ENCODE data around the gene ARG2. TPM values are rescaled to one million over a fixed set of nuclear protein-coding genes. Genes with fewer than 3 reads are reported as not detected.

ARG2 gene
- total RNA-seq, 1 experiment from 2014 or later = 35.2 TPM

DNA sequence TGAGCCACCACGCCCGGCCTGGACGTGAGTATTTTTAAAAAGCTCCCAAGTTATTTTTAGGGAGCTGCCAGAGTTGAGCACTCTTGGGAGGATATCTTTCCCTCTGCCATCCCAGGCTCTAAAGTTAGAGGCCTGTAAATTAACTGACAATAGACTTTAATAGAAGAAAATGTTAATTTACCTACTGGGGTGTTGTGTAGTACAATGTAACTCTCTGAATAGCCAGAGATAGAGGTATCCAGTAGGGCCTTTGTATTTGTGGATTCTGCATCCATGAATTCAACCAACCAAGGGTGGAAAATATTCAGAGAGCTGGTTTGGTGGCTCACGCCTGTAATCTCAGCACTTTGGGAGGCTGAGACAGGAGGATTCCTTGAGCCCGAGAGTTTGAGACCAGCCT lies 12.1 kb upstream of the ARG2 start:
- Histone ChIP-seq H2BK120ac (ENCODE audit: low read depth, low read length, poor library complexity, severe bottlenecking) (no peak overlapping the region), H3K23ac (ENCODE audit: insufficient read length, low read depth, low read length) (no peak overlapping the region)
- H3K27me3 Mint-ChIP-seq (ENCODE audit: low read depth) = peaks cover 97% of the 10 kb centered on the region

More for the DNA sequence above, 12.1 kb upstream of the ARG2 start:
- H4K91ac ChIP-seq (ENCODE audit: insufficient read length, low read depth, low read length) = no peak overlapping the region
- H3K9ac ChIP-seq (ENCODE audit: extremely low read depth, insufficient read length, low read length) = no peak overlapping the region
- Mint-ChIP-seq H3K4me3 (no peak overlapping the region; a peak in 1 of 5 replicates), H3K4me1 (peaks cover 15 to 27% of the 10 kb centered on the region in 2 experiments), H3K36me3 (ENCODE audit: insufficient read depth in 1 of 3, low read depth in 3 of 3) (no peaks in the 10 kb centered on the region), H3K27ac (no peak overlapping the region), H3K9me3 (no peaks in the 10 kb centered on the region; a peak in 1 of 5 replicates)
- H4K20me1 ChIP-seq (ENCODE audit: control insufficient read depth, insufficient read depth, insufficient read length) = no peaks in the 10 kb centered on the region
- H2BK20ac ChIP-seq (ENCODE audit: low read depth, low read length, poor library complexity, severe bottlenecking) = no peak overlapping the region
- no peak overlapping the region for H2AFZ ChIP-seq (ENCODE audit: low read length)
- peaks cover 49% of the 10 kb centered on the region for H3K27me3 ChIP-seq (ENCODE audit: insufficient read depth, low read length)
- H3K14ac ChIP-seq (ENCODE audit: insufficient read depth, low read length) = no peak overlapping the region
- no peak for DNase-seq
- H3K27ac ChIP-seq (ENCODE audit: insufficient read length, low read depth, low read length) = no peak overlapping the region
- WGBS (ENCODE audit: extremely low coverage, insufficient read length, low lambda C conversion rate) = no CpG with 5 or more reads among the region's 5 CpGs
- H3K56ac ChIP-seq (ENCODE audit: insufficient read length, low read depth, low read length) = no peak overlapping the region
- no peak overlapping the region for H2BK5ac ChIP-seq (ENCODE audit: insufficient read length, low read length)
- H3K79me1 ChIP-seq (ENCODE audit: insufficient read depth, low read depth, low read length, poor library complexity, severe bottlenecking) = no peaks in the 10 kb centered on the region
- no peaks in the 10 kb centered on the region for H3K9me3 ChIP-seq (ENCODE audit: control insufficient read depth, low read depth, low read length)
- no peak overlapping the region for H3K4me2 ChIP-seq (ENCODE audit: insufficient read depth, insufficient read length, low read length)
- no peak overlapping the region for H2AK5ac ChIP-seq (ENCODE audit: insufficient read length, low read length)
- H2BK12ac ChIP-seq (ENCODE audit: insufficient read length, low read depth, low read length) = no peak overlapping the region
- H3K18ac ChIP-seq (ENCODE audit: insufficient read length, low read depth, low read length) = no peak overlapping the region
- TF ChIP-seq, protein P1, sequence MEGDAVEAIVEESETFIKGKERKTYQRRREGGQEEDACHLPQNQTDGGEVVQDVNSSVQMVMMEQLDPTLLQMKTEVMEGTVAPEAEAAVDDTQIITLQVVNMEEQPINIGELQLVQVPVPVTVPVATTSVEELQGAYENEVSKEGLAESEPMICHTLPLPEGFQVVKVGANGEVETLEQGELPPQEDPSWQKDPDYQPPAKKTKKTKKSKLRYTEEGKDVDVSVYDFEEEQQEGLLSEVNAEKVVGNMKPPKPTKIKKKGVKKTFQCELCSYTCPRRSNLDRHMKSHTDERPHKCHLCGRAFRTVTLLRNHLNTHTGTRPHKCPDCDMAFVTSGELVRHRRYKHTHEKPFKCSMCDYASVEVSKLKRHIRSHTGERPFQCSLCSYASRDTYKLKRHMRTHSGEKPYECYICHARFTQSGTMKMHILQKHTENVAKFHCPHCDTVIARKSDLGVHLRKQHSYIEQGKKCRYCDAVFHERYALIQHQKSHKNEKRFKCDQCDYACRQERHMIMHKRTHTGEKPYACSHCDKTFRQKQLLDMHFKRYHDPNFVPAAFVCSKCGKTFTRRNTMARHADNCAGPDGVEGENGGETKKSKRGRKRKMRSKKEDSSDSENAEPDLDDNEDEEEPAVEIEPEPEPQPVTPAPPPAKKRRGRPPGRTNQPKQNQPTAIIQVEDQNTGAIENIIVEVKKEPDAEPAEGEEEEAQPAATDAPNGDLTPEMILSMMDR (conservative IDR thresholded peaks at IDR 0.05) = no peak
- no peaks in the 10 kb centered on the region for H3K79me2 ChIP-seq (ENCODE audit: insufficient read depth, low read length)
- no peak overlapping the region for H3T11ph ChIP-seq (ENCODE audit: low read length)
- no peak overlapping the region for H2BK15ac ChIP-seq (ENCODE audit: low read depth, low read length)
- no peak overlapping the region for H4K8ac ChIP-seq (replicated peaks; ENCODE audit: insufficient read length, low read depth, low read length)
- H3K23me2 ChIP-seq (ENCODE audit: insufficient read length, low read depth, low read length, poor library complexity, severe bottlenecking) = no peaks in the 10 kb centered on the region
- H3K4me1 ChIP-seq (ENCODE audit: insufficient read depth, low read length) = no peaks in the 10 kb centered on the region; the same call in 1 of the 2 replicates
- no peak overlapping the region for H3K4ac ChIP-seq (ENCODE audit: low read depth, low read length)
- no peak overlapping the region for H4K5ac ChIP-seq (ENCODE audit: insufficient read length, low read depth, low read length)
